Fibroblast of skin of left biceps (primary cell): ENCODE results near the gene CD4.
A peak's percentile ranks its signal among the peaks of the same experiment; 100 is the strongest.

Experiments used
- DNase-seq, 2 experiments: peaks; one replicate each; pipeline ENCODE4 v3.0.0-alpha.2; 2013; ENCODE audit warnings: low read depth in 2 of 2

CD4 gene

GRCh38 chr12:6813363-6813762 is 24.0 kb downstream of the CD4 start:
- DNase-seq, result no peak

GRCh38 chr12:6816598-6816997 is 27.3 kb downstream of the CD4 start:
- no peak for DNase-seq

GRCh38 chr12:6817098-6817497 is 27.8 kb downstream of the CD4 start:
- DNase-seq, result no peak

- DNase-seq, result no peak
Measured at GRCh38 chr12:6817662-6818157, 28.4 kb downstream of the CD4 start.

GRCh38 chr12:6818222-6818621 is 28.9 kb downstream of the CD4 start:
- DNase-seq, result no peak

GRCh38 chr12:6818645-6819044 is 29.3 kb downstream of the CD4 start:
- DNase-seq, result no peak

GRCh38 chr12:6819106-6820030 is 30.0 kb downstream of the CD4 start:
- DNase-seq, result no peak

GRCh38 chr12:6820166-6820565 is 30.8 kb downstream of the CD4 start:
- no peak for DNase-seq

- DNase-seq, result no peak
Measured at GRCh38 chr12:6821591-6822425, 32.5 kb downstream of the CD4 start, which contains the start of gene GPR162. Gene GPR162, plus strand, starts transcription at chr12:6821821. Its CDS starts 2,078 bp downstream, at chr12:6823899.

GRCh38 chr12:6822426-6823135 is 33.3 kb downstream of the CD4 start:
- DNase-seq, result no peak

- no peak for DNase-seq
Measured at GRCh38 chr12:6823182-6824084, 34.1 kb downstream of the CD4 start.

- no peak for DNase-seq
Measured at GRCh38 chr12:6824085-6824775, 34.9 kb downstream of the CD4 start.

- DNase-seq, result no peak
Measured at GRCh38 chr12:6824901-6825381, 35.6 kb downstream of the CD4 start.

GRCh38 chr12:6825398-6826124 is 36.2 kb downstream of the CD4 start:
- peak; percentile 55 for DNase-seq

GRCh38 chr12:6826125-6826733 is 36.9 kb downstream of the CD4 start:
- DNase-seq, result no peak

GRCh38 chr12:6826734-6827436 is 37.6 kb downstream of the CD4 start:
- DNase-seq, result no peak

- DNase-seq, result peak in 1 of 2 experiments; percentile 41
Measured at GRCh38 chr12:6827437-6827911, 38.1 kb downstream of the CD4 start.
